Osteoblast (primary cell): ENCODE measurements around the gene TAGLN2. TPM values are rescaled to one million over a fixed set of nuclear protein-coding genes. Genes with fewer than 3 reads are reported as not detected.

Source experiments
- DNase-seq: peaks from one replicate; pipeline ENCODE4 v3.0.0; 2011; ENCODE audit warnings: low spot score, mixed read lengths; ENCODE audit not compliant: insufficient read length; ENCODE audit errors: missing footprints
- H2AFZ ChIP-seq: 2 replicates; pipeline ENCODE4 v1.6.0; 2011; ENCODE audit warnings: mild to moderate bottlenecking, low read length
- H3K27ac ChIP-seq: 2 replicates; pipeline ENCODE4 v1.5.1; 2011; ENCODE audit warnings: mild to moderate bottlenecking, low read depth, low read length, moderate library complexity
- H3K27me3 ChIP-seq: 2 replicates; pipeline ENCODE4 v1.6.0; 2012; ENCODE audit warnings: mild to moderate bottlenecking, control low read depth, inconsistent platforms, low read length, moderate library complexity; ENCODE audit not compliant: insufficient read depth
- H3K36me3 ChIP-seq: 2 replicates; pipeline ENCODE4 v1.5.1; 2011; ENCODE audit warnings: mild to moderate bottlenecking, low read length, control low read depth, moderate library complexity; ENCODE audit not compliant: insufficient read depth
- H3K4me1 ChIP-seq: 2 replicates; pipeline ENCODE4 v1.5.1; 2011; ENCODE audit warnings: mild to moderate bottlenecking, low read length, control low read depth, moderate library complexity; ENCODE audit not compliant: insufficient read depth
- H3K4me2 ChIP-seq: 2 replicates; pipeline ENCODE4 v1.6.0; 2011; ENCODE audit warnings: mild to moderate bottlenecking, low read length; ENCODE audit not compliant: insufficient read depth
- H3K4me3 ChIP-seq: fragments of 200-600 bp; sonication (generic); 3 replicates; pipeline ENCODE4 v1.5.1; 2012; ENCODE audit warnings: mild to moderate bottlenecking, low read length, inconsistent platforms; ENCODE audit not compliant: insufficient read depth
- H3K79me2 ChIP-seq: 2 replicates; pipeline ENCODE4 v1.6.0; 2012; ENCODE audit warnings: mild to moderate bottlenecking, low read length, control low read depth, inconsistent platforms; ENCODE audit not compliant: insufficient read depth
- H3K9me3 ChIP-seq: 2 replicates; pipeline ENCODE4 v1.5.1; 2011; ENCODE audit warnings: low read depth, low read length, control low read depth
- H4K20me1 ChIP-seq: 2 replicates; pipeline ENCODE4 v1.6.0; 2012; ENCODE audit warnings: mild to moderate bottlenecking, low read length, control low read depth; ENCODE audit not compliant: insufficient read depth
- CTCF ChIP-seq: IDR thresholded peaks from 2 replicates; pipeline ENCODE4 v1.5.1; 2011; ENCODE audit warnings: mild to moderate bottlenecking, low read depth, low read length, moderate library complexity; ENCODE audit errors: extremely low read depth
- total RNA-seq: library from RNA; depleted of rRNA; stranded (reverse); fragments of >200 nt; gene quantifications from 2 replicates; pipeline ENCODE4 v1.2.3, GENCODE V29; 2012

The TAGLN2 gene
- total RNA-seq, 1 donor = 159 TPM

GRCh38 chr1:159927211-159927848 lies 2.0 kb upstream of the TAGLN2 start:
- H3K4me3 ChIP-seq = no peak overlapping the region
- H3K27me3 ChIP-seq = no peaks in the 10 kb centered on the region
- peaks cover 26% of the 10 kb centered on the region for H3K4me1 ChIP-seq
- H3K9me3 ChIP-seq = no peaks in the 10 kb centered on the region
- H2AFZ ChIP-seq = no peak overlapping the region
- H3K79me2 ChIP-seq = peaks cover 30% of the 10 kb centered on the region
- H4K20me1 ChIP-seq = peaks cover 11% of the 10 kb centered on the region
- H3K27ac ChIP-seq = no peak overlapping the region
- H3K4me2 ChIP-seq = no peak overlapping the region
- no peak for TF ChIP-seq CTCF
- no peaks in the 10 kb centered on the region for H3K36me3 ChIP-seq
- DNase-seq = peak; percentile 54

GRCh38 chr1:159925719-159926078 lies 392 bp upstream of the TAGLN2 start:
- Histone ChIP-seq H3K79me2 (peaks cover 46% of the 10 kb centered on the region), H4K20me1 (peaks cover 22% of the 10 kb centered on the region)

GRCh38 chr1:159924025-159924790 lies 1.1 kb downstream of the TAGLN2 start:
- Histone ChIP-seq H2AFZ (no peak overlapping the region), H3K79me2 (peaks cover 61% of the 10 kb centered on the region), H4K20me1 (peaks cover 35% of the 10 kb centered on the region), H3K4me1 (peaks cover 41% of the 10 kb centered on the region), H3K27me3 (no peaks in the 10 kb centered on the region), H3K9me3 (no peaks in the 10 kb centered on the region), H3K27ac (peak overlapping the region; percentile 99), H3K4me2 (peak overlapping the region; percentile 95), H3K36me3 (peaks cover 10% of the 10 kb centered on the region), H3K4me3 (peak overlapping the region; percentile 99)
- peak; percentile 100 for DNase-seq
- no peak for TF ChIP-seq CTCF

More at GRCh38 chr1:159925719-159926078, 392 bp upstream of the TAGLN2 start:
- no peaks in the 10 kb centered on the region for H3K27me3 ChIP-seq
- H3K4me2 ChIP-seq = peak overlapping the region; percentile 95
- peak overlapping the region; percentile 99 for H3K27ac ChIP-seq
- no peak for TF ChIP-seq CTCF
- H3K4me1 ChIP-seq = peaks cover 41% of the 10 kb centered on the region
- H3K4me3 ChIP-seq = peak overlapping the region; percentile 99
- DNase-seq = no peak
- peak overlapping the region; percentile 91 for H2AFZ ChIP-seq
- H3K9me3 ChIP-seq = no peaks in the 10 kb centered on the region
- H3K36me3 ChIP-seq = no peaks in the 10 kb centered on the region
